Stimulated activated CD8-positive, alpha-beta memory T cell treated with anti-CD3 and anti-CD28 coated beads, Interleukin-15, amount 100 ng/mL, for 48 hours (primary cell): ENCODE data around the gene SARS2.
"Not testable (repeated sequence)": the region's sequence is repeated elsewhere in the genome, so short reads cannot be mapped to it uniquely, and the experiment has no call there.

ENCODE experiments used
- DNase-seq, 2 donors: peaks; one replicate each; pipeline ENCODE4 v3.0.0-alpha.2; 2020; ENCODE audit warnings: low read depth in 2 of 2

The SARS2 gene

GRCh38 chr19:38946229-38947010, 15.9 kb upstream of the SARS2 start:
- no peak for DNase-seq

- DNase-seq, result no peak
These were observed 15.1 kb upstream of the SARS2 start for GRCh38 chr19:38945562-38946228.

GRCh38 chr19:38944981-38945506, 14.5 kb upstream of the SARS2 start:
- no peak for DNase-seq

- DNase-seq, result no peak
These were observed 12.1 kb upstream of the SARS2 start for GRCh38 chr19:38942471-38943181.

GRCh38 chr19:38941979-38942378, 11.4 kb upstream of the SARS2 start:
- no peak for DNase-seq

- not testable (repeated sequence) for DNase-seq
These were observed 10.9 kb upstream of the SARS2 start for GRCh38 chr19:38941466-38941865.

- no peak for DNase-seq
These were observed 9.4 kb upstream of the SARS2 start for GRCh38 chr19:38939957-38940356.

GRCh38 chr19:38933544-38933943, 3.0 kb upstream of the SARS2 start:
- no peak for DNase-seq

- no peak for DNase-seq
These were observed 2.0 kb upstream of the SARS2 start for GRCh38 chr19:38932425-38933179.

- no peak for DNase-seq
These were observed 894 bp upstream of the SARS2 start for GRCh38 chr19:38931521-38931793.

- DNase-seq, result peak; percentile 96
These were observed 385 bp upstream of the SARS2 start, which contains the start of gene MRPS12 for GRCh38 chr19:38930776-38931520. TSS of gene MRPS12 (plus strand) at chr19:38930944. CDS start at chr19:38931295, 351 bp downstream.

GRCh38 chr19:38928391-38929001, 2.1 kb downstream of the SARS2 start:
- DNase-seq, result no peak

- no peak for DNase-seq
These were observed 6.2 kb downstream of the SARS2 start for GRCh38 chr19:38924388-38924787.

- no peak for DNase-seq
These were observed 8.1 kb downstream of the SARS2 start for GRCh38 chr19:38922482-38922881.

GRCh38 chr19:38921420-38922274, 8.9 kb downstream of the SARS2 start:
- DNase-seq, result no peak

GRCh38 chr19:38920602-38921419, 9.8 kb downstream of the SARS2 start:
- no peak for DNase-seq

- DNase-seq, result no peak
These were observed 10.5 kb downstream of the SARS2 start for GRCh38 chr19:38919837-38920601.

GRCh38 chr19:38918526-38918925, 12.0 kb downstream of the SARS2 start:
- DNase-seq, result no peak
